Astrocyte of the cerebellum (primary cell): ENCODE data around the gene APOBEC3H.
"Not testable (repeated sequence)": the region's sequence is repeated elsewhere in the genome, so short reads cannot be mapped to it uniquely, and the experiment has no call there.

Source experiments
- DNase-seq: peaks from one replicate; pipeline ENCODE4 v3.0.0-alpha.2; 2011; ENCODE audit warnings: low read depth
- H3K4me3 ChIP-seq: 2 replicates; pipeline ENCODE4 v1.5.1; 2011; ENCODE audit warnings: mild to moderate bottlenecking, low read depth, low read length, moderate library complexity
- CTCF ChIP-seq: IDR thresholded peaks from 2 replicates; pipeline ENCODE4 v1.5.1; 2012; ENCODE audit warnings: low read length, low read depth, moderate library complexity, mild to moderate bottlenecking; ENCODE audit errors: missing control alignments
- in situ Hi-C: cut with HindIII; loops from 2 replicates; pipeline ENCODE4 v1.10.0; 2017; ENCODE audit warnings: low sequenced_read_pairs

APOBEC3H gene

GRCh38 chr22:39070186-39070585 lies 26.9 kb upstream of the APOBEC3H start:
- no peak overlapping the region for H3K4me3 ChIP-seq
- DNase-seq, result no peak
- in situ Hi-C loops, result no loop called here
- no peak for TF ChIP-seq CTCF

- in situ Hi-C loops, result not testable (repeated sequence)
Observed at GRCh38 chr22:39072581-39072981, 24.5 kb upstream of the APOBEC3H start.

GRCh38 chr22:39073981-39074380 lies 23.1 kb upstream of the APOBEC3H start:
- no peak for TF ChIP-seq CTCF

More at GRCh38 chr22:39072581-39072981, 24.5 kb upstream of the APOBEC3H start:
- not testable (repeated sequence) for H3K4me3 ChIP-seq, DNase-seq

GRCh38 chr22:39076155-39077025 lies 20.7 kb upstream of the APOBEC3H start:
- DNase-seq, in situ Hi-C loops, H3K4me3 ChIP-seq: not testable (repeated sequence)

More at GRCh38 chr22:39073981-39074380, 23.1 kb upstream of the APOBEC3H start:
- H3K4me3 ChIP-seq, result no peak overlapping the region
- in situ Hi-C loops, result no loop called here
- no peak for DNase-seq

GRCh38 chr22:39077026-39077840 lies 19.8 kb upstream of the APOBEC3H start, which contains the start of gene APOBEC3G:
APOBEC3G (plus strand) TSS chr22:39077275; CDS start chr22:39077362, 87 bp downstream.
- DNase-seq, in situ Hi-C loops: not testable (repeated sequence)
- H3K4me3 ChIP-seq, result peak within 1 kb of the TSS; percentile 28

GRCh38 chr22:39077912-39078311 lies 19.1 kb upstream of the APOBEC3H start:
- H3K4me3 ChIP-seq, DNase-seq, in situ Hi-C loops: not testable (repeated sequence)

- TF ChIP-seq CTCF, result no peak
- in situ Hi-C loops, result no loop called here
- no peak for DNase-seq
- H3K4me3 ChIP-seq, result no peak overlapping the region
Observed at GRCh38 chr22:39078329-39078728, 18.7 kb upstream of the APOBEC3H start.

- DNase-seq, in situ Hi-C loops, H3K4me3 ChIP-seq: not testable (repeated sequence)
Observed at GRCh38 chr22:39079054-39079637, 17.9 kb upstream of the APOBEC3H start.
